Inferior parietal cortex (tissue), 1 donor: ENCODE results near the gene OR11H7.
"Not testable (repeated sequence)": the region's sequence is repeated elsewhere in the genome, so short reads cannot be mapped to it uniquely, and the experiment has no call there.

Experiments
- DNase-seq: peaks from one replicate; pipeline ENCODE4 v3.0.0-alpha.2; 2016; ENCODE audit errors: extremely low spot score

OR11H7 gene

DNA sequence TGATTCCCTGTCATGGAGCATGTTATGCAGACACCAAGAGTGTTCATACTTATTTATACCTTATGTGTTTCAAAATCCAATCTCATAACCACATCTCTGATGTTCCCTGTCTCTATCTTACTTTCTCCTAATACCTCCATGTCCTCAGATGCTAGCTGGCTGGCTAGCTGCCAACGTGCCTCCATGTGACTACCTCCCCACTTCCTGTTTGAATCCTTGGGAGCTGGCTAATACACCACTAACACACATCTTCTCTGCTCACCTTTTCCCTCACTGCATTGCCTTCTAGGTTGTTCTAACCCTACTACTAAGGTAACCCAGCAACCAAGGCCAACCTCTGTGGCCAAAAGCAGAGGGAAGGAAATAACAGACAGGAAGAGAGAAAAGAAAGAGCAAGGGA, 49.6 kb downstream of the OR11H7 start:
- no peak for DNase-seq

DNA sequence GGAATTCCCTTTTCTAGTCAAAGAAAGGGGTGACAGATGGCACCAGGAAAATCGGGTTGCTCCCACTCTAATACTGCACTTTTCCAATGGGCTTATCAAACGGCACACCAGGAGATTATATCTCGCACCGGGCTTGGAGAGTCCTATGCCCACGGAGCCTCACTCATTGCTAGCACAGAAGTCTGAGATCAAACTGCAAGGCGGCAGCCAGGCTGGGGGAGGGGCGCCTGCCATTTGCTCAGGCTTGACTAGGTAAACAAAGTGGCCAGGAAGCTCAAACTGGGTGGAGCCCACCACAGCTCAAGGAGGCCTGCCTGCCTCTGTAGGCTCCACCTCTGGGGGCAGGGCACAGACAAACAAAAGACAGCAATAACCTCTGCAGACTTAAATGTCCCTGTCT, 51.5 kb downstream of the OR11H7 start:
- DNase-seq: not testable (repeated sequence)
